Measurements from ENCODE around the gene RTN3.
A peak's percentile ranks its signal among the peaks of the same experiment; 100 is the strongest.
"Not testable (repeated sequence)": the region's sequence is repeated elsewhere in the genome, so short reads cannot be mapped to it uniquely, and the experiment has no call there.

RTN3 gene, protein sequence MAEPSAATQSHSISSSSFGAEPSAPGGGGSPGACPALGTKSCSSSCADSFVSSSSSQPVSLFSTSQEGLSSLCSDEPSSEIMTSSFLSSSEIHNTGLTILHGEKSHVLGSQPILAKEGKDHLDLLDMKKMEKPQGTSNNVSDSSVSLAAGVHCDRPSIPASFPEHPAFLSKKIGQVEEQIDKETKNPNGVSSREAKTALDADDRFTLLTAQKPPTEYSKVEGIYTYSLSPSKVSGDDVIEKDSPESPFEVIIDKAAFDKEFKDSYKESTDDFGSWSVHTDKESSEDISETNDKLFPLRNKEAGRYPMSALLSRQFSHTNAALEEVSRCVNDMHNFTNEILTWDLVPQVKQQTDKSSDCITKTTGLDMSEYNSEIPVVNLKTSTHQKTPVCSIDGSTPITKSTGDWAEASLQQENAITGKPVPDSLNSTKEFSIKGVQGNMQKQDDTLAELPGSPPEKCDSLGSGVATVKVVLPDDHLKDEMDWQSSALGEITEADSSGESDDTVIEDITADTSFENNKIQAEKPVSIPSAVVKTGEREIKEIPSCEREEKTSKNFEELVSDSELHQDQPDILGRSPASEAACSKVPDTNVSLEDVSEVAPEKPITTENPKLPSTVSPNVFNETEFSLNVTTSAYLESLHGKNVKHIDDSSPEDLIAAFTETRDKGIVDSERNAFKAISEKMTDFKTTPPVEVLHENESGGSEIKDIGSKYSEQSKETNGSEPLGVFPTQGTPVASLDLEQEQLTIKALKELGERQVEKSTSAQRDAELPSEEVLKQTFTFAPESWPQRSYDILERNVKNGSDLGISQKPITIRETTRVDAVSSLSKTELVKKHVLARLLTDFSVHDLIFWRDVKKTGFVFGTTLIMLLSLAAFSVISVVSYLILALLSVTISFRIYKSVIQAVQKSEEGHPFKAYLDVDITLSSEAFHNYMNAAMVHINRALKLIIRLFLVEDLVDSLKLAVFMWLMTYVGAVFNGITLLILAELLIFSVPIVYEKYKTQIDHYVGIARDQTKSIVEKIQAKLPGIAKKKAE

DNA sequence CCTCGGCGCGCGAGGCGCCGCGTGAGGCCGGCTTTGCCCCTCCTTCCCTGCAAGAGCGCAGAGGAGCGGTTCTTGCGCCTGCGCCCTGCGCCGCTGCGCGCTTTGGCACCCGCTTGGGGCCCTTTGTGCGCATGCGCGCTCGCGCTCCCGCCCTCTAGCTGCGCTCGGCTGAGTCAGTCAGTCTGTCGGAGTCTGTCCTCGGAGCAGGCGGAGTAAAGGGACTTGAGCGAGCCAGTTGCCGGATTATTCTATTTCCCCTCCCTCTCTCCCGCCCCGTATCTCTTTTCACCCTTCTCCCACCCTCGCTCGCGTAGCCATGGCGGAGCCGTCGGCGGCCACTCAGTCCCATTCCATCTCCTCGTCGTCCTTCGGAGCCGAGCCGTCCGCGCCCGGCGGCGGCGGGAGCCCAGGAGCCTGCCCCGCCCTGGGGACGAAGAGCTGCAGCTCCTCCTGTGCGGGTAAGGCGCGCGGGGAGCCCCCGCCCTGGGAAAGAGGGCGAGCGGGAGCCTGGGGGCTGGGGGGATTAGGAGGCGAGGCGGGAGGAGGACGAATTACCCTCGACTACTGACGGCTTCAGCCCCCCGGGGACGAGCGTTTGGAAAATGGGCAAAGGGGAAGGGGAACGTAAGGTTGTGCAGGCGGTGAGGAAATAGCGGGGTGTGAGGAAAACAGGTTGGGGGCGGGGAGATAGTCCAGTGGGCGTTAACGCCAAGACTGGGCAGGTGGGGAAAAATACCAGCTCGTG lies at the start of gene RTN3:
RTN3 (plus strand) TSS at position 180 of the 745 bp plus-strand sequence; CDS start at position 317, 137 bp downstream.
- DNase-seq: peak; percentile 98

DNA sequence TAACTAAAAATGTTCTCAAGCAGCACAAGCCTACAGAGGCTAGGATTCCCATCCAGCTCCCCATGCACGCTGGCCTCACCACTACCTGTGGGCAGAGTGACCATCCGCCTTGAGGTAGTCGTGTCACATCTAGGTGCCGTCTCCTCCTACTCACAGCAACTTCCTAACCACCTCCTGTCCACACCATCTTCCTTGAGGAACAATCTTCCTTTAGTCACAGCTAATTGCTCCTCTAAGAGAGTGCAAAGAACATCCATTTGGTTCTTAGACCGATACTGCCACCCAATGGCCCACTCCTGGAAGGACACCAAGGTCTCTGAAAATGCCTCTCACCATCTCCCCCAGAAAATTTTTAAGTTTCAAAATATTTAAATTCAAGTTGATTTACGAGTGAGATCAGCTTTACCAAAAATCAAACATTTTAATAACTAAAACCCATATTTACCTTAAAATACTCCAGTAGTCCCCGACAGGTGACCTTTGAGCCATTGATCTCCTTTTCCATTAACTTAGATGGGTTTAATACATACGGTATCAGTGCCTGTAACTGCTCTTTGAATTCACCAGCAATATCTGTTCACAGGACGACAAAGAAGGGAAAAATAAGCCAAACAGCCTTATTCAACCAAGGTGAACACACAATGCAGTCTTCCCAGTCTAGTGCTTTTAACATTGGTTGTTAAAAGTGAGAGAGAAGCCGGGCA lies 45.4 kb upstream of the RTN3 start:
- DNase-seq: peak; percentile 81

DNA sequence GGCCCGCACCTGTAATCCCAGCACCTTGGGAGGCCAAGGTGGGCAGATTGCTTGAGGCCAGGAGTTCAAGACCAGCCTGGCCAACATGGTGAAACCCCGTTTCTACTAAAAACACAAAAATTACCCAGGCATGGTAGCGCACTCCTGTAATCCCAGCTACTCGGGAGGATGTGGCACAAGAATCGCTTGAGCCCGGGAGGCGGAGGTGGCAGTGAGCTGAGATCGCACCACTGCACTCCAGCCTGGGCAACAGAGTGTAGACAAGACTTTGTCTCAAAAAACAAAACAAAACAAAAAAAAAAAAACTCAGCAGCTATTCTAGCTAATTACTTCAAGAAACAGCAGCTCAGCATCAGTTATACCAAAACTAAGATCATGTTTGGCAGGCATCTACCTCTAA lies 42.9 kb upstream of the RTN3 start:
- DNase-seq: not testable (repeated sequence)

DNA sequence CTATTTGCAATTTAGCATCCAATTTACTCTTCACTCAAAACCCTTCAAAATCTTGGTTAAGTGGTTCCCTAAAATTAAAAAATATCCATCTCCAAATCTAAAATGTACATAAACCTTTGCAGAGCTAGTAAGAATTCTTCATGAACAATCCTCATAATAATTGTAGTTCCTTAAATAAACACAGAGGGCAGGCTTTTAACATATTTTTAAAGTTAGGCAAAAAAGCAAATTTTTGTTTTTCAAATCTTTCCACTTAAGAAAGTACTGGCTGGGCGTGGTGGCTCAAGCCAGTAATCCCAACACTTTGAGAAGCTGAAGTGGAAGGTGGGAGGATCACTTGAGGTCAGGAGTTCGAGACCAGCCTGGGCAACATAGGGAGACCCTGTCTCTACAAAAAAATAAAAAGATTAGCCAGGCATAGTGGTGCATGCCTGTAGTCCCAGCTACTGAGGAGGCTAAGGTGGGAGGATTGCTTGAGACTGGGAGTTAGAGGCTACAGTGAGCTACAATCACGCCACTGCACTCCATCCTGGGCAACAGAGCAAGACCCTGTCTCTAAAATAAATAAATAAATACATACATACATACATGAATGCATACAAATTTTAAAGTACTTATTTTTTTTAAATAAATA lies 42.0 kb upstream of the RTN3 start:
- peak; percentile 26 for DNase-seq

DNA sequence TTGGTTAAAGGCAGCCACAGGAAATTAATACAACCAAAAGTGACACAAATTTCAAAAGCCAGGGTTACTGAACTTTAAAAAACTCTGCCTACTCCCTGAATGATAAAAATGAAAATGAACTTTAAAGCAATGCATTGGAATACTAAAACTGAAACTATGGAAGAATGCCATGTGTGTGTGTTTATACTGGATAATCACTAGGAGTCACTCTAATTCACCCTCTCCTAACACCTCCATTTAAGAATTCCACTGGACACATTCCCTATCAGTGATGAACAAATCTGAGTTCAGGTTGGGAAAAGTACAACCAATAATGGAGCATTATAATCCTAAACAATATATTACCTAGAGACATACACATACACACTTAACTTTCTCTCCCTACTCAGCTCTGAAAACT lies 39.6 kb upstream of the RTN3 start:
- no peak for DNase-seq

DNA sequence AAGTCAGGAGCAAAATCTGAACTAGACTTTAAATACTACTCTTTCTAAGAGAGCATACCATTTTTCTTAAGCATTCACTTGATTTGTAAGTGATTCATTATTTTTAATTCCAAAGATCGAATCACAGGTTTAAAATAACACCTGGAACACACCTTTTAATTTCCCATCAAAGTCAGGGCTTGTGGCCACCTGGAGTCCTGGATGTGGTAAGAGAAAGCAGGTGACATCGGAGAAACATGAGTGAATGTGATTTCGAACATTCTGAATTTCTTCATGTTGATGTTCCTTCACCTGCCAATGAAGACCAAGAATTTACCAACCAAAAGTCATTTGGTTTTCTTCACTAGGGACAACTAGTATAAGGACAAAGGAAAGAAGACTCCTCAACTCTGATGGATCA lies 38.1 kb upstream of the RTN3 start:
- DNase-seq: no peak

DNA sequence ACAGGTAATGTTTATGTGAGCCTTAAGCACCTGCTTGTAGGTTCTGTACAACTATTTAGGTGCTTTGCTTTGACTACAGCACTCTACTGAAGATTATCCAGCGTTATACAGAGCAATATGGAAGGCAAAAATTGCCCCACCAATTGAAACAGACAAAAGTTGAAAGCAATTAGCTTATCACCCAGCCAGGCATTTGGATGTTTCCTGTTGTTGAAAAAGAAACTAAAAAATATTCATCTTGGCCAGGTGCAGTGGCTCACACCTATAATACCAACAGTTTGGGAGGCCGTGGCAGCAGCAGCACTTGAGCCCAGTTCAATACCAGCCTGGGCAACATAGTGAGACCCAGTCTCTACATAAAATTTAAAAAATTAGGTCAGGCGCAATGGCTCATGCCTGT lies 28.6 kb upstream of the RTN3 start:
- peak; percentile 13 for DNase-seq

DNA sequence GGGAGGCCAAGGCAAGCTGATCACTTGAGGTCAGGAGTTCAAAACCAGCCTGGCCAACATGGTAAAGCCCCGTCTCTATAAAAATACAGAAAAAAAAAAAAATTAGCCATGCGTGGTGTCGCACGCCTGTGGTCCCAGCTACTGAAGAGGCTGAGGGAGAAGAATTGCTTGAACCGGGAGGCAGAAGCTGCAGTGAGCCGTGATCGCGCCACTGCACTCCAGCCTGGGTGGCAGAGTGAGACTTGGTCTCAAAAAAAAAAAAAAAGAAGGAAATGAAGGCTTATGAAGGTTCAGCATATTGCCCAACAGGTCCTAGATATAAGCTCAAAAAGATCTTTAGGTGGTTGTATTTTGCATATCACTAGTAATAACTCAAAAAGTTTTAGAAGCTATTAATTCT lies 20.3 kb upstream of the RTN3 start:
- DNase-seq: no peak

DNA sequence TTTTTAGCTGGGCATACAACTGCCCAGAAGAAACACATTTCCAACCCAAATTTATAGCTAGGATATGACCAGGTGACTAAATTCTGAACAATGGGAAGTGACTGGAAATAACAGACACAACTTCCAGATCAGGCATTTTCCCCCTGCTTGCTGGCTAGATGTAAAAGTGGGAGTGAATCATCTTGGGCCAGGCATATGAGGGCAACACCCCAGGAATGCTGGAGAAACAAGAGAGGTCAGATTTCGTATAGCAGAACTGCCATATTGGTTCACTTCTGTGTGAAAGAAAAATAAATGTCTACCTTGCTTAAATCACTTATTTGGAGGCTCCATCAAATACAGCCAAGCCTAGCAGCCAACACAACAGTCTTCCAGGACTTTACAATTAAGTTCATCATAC lies 17.5 kb upstream of the RTN3 start:
- no peak for DNase-seq

DNA sequence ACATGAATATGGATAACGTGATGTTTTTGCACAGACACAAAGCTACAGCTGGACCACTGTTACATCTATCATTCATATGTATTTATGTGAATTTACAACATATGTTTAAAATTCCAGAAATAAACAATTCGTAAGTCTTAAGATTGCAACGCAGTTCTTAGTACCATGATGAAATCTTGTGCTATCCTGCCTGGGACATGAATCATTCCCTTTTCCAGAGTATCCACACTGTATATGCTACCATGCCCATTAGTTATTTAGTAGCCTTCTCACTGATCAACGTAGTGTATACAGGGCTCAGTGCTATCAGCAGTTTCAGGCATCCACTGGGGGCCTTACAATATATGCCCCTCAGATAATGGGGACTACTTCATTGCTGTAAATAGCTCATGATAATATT lies 14.4 kb upstream of the RTN3 start:
- no peak for DNase-seq

DNA sequence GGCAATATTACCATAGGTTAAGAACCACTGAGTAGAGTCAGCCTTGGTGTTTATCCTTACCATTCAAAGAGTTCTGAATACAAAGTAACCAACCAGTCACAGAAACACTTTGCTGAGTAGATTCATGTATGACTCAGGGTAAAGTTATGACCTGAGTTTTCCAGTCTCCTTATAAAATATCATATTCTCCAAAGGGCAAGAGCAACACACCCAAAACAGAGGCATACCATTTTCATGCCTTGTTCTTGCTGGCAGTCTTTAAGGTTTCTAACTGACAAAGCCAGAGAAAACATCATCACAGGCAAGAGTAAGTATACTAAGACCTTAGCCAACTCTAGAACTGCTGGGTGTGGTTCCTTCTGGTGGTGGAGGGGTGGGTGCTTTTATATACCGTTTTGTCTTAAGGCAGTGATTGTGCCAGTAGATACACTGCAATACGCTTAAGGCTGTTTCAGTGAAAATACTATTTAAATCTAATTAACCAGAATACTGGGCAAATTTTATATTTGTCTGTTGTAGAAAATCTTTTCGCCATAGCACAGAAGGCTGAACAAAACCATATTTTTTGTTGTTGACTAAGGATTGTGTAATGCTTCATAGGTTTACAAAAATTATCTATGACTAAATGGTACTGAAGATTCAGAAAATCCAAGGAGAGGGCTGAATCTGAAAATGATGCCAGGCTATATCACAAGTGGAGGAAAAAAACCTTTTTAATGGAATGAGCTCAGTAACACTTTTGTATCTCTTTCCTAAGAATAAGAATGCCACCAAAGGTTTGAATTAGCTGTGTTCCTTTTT lies 13.1 kb upstream of the RTN3 start:
- DNase-seq: no peak

DNA sequence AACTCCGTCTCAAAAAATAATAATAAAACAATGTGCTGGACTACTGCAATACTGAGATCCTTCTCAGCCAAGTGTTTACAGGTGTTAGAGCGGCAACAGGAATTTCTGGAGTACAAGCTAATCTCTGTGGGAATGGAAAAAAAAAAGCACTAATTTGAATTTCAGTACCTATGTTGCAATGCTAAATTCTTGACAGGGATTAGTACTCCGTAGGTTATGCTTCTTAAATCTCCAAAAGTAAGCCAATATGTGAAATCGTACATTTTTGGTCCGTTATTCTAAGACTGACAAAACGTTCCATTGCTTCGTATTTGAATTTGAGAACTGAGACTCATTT lies 11.2 kb upstream of the RTN3 start:
- DNase-seq: no peak

DNA sequence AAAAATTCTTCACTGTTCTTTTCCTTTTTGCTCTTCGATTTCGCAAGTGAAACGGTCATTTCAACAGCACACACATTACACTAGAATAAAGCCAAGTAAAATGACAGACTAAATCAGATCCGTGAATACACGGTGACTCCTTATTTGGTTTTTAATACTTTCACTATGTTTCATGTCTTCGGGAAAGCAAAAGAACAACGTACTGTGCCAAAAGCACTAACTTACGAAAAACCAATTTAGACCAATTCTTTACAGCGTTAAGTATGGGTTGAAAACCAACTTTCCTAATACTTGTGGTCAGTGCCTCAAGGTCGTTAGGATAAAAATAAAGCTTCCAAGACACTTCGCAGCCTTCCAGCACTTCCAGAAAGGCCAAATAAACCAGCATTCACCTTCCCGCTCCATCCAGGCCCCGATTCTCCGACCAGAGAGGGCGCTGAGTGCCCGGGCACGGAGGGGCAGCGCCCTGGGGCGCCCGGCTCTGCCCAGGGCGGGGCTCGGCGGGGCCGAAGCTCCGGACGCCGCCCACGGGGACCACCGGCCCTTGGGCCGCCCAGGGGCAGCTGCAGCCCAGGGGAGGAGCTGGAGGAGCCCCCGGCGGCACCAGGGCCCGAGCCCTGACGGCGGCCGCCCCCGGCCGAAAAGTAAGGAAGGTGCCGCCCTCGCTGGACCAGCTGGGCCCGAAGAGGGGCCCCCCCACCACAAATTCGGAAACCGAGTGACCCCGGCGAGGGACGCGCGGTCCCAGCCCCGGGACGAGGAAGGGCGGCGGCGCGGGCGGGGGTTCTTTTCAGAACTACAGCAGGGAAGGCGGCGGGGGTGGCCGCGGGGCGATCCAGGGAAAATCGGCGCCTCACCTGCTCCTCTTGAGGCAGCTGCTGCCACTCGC lies 10.6 kb upstream of the RTN3 start:
- peak; percentile 47 for DNase-seq

DNA sequence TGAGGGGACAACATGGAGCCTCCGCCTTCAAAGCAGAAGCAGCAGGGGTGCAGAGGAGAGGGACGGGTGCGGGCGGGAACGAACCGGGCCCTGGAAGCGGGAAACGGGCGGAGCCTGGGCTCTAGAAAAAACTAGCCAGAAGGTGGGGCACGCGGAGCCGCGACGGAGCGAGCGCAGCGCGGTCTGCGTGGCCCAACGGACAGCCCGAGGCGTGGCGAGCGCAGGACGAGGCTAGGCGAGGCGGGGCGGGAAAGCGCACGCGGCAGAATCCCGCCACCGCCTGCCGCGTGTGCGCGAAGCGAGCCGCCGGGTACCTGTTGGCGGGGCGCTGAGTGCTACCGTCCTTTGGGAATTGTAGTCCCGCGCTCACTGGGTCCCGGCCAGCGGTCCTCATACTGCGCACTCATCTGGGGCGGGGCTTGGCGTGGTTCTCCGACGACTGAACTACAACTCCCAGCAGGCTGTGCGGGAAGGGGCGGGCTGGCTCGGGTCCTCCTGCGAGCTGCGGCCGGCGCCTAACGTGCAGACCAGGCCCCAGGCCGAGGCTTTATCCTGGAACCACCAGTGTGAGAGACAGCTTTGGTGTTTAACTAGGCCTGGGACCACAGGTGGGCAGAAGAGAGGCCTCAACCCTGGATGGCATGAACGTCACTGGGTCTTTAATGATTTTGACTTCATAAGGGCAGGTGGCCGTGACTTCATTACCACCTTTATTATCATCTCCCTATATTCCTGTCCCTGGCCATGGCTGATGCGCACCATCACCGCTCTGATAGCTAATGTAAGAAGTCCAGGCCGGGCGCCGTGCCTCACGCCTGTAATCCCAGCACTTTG lies 9.8 kb upstream of the RTN3 start, which contains the start of gene ATL3:
ATL3 (minus strand) TSS at position 55 of the 834 bp plus-strand sequence; CDS start at position 14, 41 bp downstream.
- DNase-seq: peak; percentile 96

DNA sequence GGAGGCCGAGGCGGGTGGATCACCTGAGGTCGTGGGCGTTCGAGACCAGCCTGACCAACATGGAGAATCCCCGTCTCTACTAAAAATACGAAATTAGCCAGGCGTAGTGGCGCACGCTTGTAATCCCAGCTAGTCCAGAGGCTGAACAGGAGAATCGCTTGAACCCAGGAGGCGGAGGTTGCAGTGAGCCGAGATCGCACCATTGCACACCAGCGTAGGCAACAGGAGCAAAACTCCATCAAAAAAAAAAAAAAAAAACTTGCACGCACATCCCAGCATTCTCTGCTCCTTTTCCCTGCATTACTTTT lies 9.2 kb upstream of the RTN3 start:
- DNase-seq: no peak

DNA sequence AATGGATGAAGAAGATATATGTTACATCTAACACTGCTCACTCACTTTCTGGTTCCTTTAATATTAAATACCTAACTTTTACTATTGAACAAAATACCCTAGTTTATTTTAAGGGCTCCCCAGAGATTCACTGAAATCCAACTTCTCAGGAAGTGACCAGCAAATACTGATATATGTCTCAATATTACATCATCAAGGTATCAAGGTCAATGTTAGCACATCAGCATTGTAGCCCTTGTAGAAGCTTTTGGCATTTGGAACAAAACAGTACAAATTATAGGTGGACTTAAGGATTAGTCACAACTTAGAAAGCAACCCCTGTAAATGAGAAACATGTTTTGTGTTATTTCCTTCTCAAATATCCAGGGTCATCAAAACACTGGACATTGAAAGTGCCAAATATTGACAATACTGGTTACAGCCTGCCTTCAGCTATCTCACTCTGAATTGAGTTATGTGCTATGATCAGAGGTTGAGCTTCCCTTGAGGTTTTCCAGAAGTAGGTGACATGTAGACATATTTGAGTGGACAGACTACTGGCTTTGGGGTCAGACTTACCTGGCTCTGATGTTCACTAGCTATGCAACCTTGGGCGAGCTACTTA lies 8.3 kb upstream of the RTN3 start:
- no peak for DNase-seq

DNA sequence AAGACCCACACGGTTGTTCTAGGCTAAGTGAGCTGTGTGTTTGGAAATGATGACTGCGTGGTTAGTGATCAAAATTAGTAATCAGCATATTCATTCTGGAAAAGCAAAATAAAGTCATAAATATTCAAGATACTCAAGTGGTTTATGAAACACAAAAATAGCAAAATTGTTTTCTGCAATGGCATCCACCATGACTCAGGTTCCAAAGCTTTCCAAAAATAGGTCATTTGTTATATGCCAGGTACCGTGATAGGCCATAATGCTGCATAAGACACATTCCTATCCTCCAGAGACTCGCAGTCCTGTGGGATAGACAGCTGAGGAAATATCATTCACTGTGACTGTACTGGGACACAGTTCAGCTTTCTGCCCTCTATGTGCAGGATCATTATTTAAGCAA lies 7.7 kb upstream of the RTN3 start:
- DNase-seq: no peak

DNA sequence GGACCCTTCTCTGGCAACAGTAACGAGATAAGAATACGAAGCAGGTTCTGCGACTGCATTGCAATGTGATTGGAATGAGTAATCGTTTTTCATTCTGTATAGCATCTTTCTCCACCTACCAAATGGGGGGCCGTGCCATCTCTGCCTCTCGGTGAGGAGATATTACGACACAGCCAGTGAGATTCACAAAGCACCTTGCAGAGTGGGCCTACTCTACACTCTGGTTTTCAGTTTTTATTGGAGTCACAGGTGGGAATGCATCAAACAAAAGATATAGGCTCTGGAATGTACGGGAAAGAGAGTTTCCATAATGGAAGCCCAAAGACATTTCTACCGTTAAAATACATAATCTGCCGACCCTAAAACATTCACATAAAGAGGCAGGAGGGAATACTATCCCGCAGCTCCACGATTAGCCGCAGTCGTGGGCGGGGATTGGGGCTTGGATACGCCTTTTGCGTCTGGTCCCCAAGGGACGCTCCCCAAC lies 423 bp upstream of the RTN3 start:
- no peak for DNase-seq
